Measurements from ENCODE around the gene ATP9B. TPM values are rescaled to one million over a fixed set of nuclear protein-coding genes. Genes with fewer than 3 reads are reported as not detected.

The ATP9B gene
- total RNA-seq, 2 experiments from 2014 or later, result 61.9 to 63.5 TPM

- no peak overlapping the region for H3K4me3 ChIP-seq (ENCODE audit: low read length)
- Mint-ChIP-seq H3K4me1 (ENCODE audit: low read depth) (peaks cover 37% of the 10 kb centered on the region), H3K4me3 (no peak overlapping the region), H3K27ac (no peak overlapping the region), H3K27me3 (no peaks in the 10 kb centered on the region), H3K36me3 (ENCODE audit: low read depth) (peaks cover 59% of the 10 kb centered on the region), H3K9me3 (no peaks in the 10 kb centered on the region)
- H3K36me3 ChIP-seq (ENCODE audit: insufficient read depth, low read length), result peaks cover 58% of the 10 kb centered on the region
- ATAC-seq (ENCODE audit: poor library complexity) (no peak), DNase-seq (no peak)
- TF ChIP-seq, protein P1, sequence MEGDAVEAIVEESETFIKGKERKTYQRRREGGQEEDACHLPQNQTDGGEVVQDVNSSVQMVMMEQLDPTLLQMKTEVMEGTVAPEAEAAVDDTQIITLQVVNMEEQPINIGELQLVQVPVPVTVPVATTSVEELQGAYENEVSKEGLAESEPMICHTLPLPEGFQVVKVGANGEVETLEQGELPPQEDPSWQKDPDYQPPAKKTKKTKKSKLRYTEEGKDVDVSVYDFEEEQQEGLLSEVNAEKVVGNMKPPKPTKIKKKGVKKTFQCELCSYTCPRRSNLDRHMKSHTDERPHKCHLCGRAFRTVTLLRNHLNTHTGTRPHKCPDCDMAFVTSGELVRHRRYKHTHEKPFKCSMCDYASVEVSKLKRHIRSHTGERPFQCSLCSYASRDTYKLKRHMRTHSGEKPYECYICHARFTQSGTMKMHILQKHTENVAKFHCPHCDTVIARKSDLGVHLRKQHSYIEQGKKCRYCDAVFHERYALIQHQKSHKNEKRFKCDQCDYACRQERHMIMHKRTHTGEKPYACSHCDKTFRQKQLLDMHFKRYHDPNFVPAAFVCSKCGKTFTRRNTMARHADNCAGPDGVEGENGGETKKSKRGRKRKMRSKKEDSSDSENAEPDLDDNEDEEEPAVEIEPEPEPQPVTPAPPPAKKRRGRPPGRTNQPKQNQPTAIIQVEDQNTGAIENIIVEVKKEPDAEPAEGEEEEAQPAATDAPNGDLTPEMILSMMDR (IDR thresholded peaks at IDR 0.05), result no peak
- POLR2A ChIA-PET, result interaction anchor here (1.4 kb wide), 1 partner anchor 100 kb away, joined by 4 read pairs; no protein-coding TSS in a partner anchor
- intact Hi-C loops (cut with DNase I, micrococcal nuclease), result no loop called here
- no peaks in the 10 kb centered on the region for H3K27me3 ChIP-seq (ENCODE audit: control insufficient read depth in 1 of 2, insufficient read depth in 2 of 2, low read length in 2 of 2)
- no peak overlapping the region for H3K27ac ChIP-seq (ENCODE audit: low read depth in 1 of 2, low read length in 2 of 2)
- peaks cover 31% of the 10 kb centered on the region for H3K4me1 ChIP-seq (ENCODE audit: insufficient read depth, low read length)
- H3K9me3 ChIP-seq (ENCODE audit: control insufficient read depth in 1 of 2, insufficient read depth in 1 of 2, low read length in 2 of 2), result no peaks in the 10 kb centered on the region
- CTCF ChIA-PET, result no interaction called here
Measured at GRCh38 chr18:79422783-79423165, 353.6 kb downstream of the ATP9B start.

DNA sequence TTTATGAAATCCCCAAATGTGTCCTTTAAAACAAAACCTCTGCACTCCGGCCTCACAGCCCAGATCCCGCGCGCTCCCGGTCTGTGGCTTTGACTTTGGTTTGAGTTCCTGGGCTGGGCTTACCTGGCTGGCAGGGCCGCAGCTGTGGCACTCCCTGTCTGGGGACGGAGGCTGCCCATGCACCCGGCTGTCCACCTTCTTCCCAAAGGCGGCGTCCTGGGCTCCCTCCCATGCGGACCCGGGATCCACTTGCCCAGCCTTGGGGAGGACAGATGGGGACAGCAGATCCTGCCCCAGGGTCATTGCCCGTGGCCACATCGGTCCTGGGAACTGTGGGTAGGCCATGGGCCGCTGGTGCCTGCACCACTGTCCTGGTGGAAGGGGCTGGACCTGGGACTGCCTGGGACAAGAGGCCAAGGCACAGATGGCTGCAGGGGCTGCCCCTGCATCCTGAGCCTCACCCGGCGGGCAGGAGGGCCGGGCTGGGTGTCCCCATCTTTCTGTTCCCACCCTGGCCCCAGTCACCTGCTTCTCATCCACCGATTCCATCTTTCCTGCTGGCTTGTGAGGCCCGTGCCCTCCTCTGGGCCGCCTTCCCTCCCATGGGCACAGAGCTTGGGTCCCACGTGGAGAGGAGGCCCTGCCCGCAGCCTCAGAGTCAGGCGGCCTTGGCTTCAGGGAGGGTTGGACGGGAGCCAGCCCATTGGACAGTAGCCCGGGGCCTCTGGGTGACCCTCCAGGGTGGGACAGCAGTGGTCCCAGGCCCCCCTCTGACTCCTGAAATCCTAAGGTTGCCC is 354.2 kb downstream of the ATP9B start:
- ATAC-seq (ENCODE audit: poor library complexity) (no peak), DNase-seq (no peak)
- Mint-ChIP-seq H3K27ac (no peak overlapping the region), H3K4me1 (ENCODE audit: low read depth) (peaks cover 43% of the 10 kb centered on the region), H3K27me3 (no peaks in the 10 kb centered on the region), H3K36me3 (ENCODE audit: low read depth) (peaks cover 64% of the 10 kb centered on the region), H3K9me3 (no peaks in the 10 kb centered on the region), H3K4me3 (no peak overlapping the region)
- POLR2A ChIA-PET, result no interaction called here
- TF ChIP-seq, protein P1 (IDR thresholded peaks at IDR 0.05), result no peak
- peaks cover 27% of the 10 kb centered on the region for H3K4me1 ChIP-seq (ENCODE audit: insufficient read depth, low read length)
- intact Hi-C loops (cut with DNase I, micrococcal nuclease), result no loop called here
- no peaks in the 10 kb centered on the region for H3K9me3 ChIP-seq (ENCODE audit: control insufficient read depth in 1 of 2, insufficient read depth in 1 of 2, low read length in 2 of 2)
- H3K4me3 ChIP-seq (ENCODE audit: low read length), result no peak overlapping the region
- CTCF ChIA-PET, result no interaction called here
- H3K27ac ChIP-seq (ENCODE audit: low read depth in 1 of 2, low read length in 2 of 2), result no peak overlapping the region
- peaks cover 52% of the 10 kb centered on the region for H3K36me3 ChIP-seq (ENCODE audit: insufficient read depth, low read length)
- H3K27me3 ChIP-seq (ENCODE audit: control insufficient read depth in 1 of 2, insufficient read depth in 2 of 2, low read length in 2 of 2), result no peaks in the 10 kb centered on the region

- Mint-ChIP-seq H3K9me3 (no peaks in the 10 kb centered on the region), H3K4me1 (ENCODE audit: low read depth) (peaks cover 43% of the 10 kb centered on the region), H3K36me3 (ENCODE audit: low read depth) (peaks cover 64% of the 10 kb centered on the region), H3K4me3 (peak overlapping the region; percentile 65), H3K27ac (peak overlapping the region; percentile 65), H3K27me3 (no peaks in the 10 kb centered on the region)
- Histone ChIP-seq H3K9me3 (ENCODE audit: control insufficient read depth in 1 of 2, insufficient read depth in 1 of 2, low read length in 2 of 2) (no peaks in the 10 kb centered on the region), H3K27me3 (ENCODE audit: control insufficient read depth in 1 of 2, insufficient read depth in 2 of 2, low read length in 2 of 2) (no peaks in the 10 kb centered on the region), H3K4me3 (ENCODE audit: low read length) (no peak overlapping the region), H3K27ac (ENCODE audit: low read depth in 1 of 2, low read length in 2 of 2) (no peak overlapping the region), H3K4me1 (ENCODE audit: insufficient read depth, low read length) (peaks cover 24% of the 10 kb centered on the region), H3K36me3 (ENCODE audit: insufficient read depth, low read length) (peaks cover 49% of the 10 kb centered on the region)
- ATAC-seq (ENCODE audit: poor library complexity), result no peak
- CTCF ChIA-PET, result no interaction called here
- DNase-seq, result no peak
- intact Hi-C loops (cut with DNase I, micrococcal nuclease), result no loop called here
- POLR2A ChIA-PET, result no interaction called here
- TF ChIP-seq, protein P1 (IDR thresholded peaks at IDR 0.05), result no peak
Measured at GRCh38 chr18:79424008-79424565, 354.9 kb downstream of the ATP9B start.

Data from CD4-positive, alpha-beta T cell (primary cell).